Lung (tissue), 12 donors: ENCODE measurements around the gene IMPG1. TPM values are rescaled to one million over a fixed set of nuclear protein-coding genes. Genes with fewer than 3 reads are reported as not detected.

Experiments used
- ATAC-seq: fragments of 200-7000 bp; cut with Tn5 transposase; one replicate; pipeline ENCODE4 v1.9.1; 2020; ENCODE audit warnings: moderate number of reproducible peaks; ENCODE audit not compliant: insufficient read depth, low FRiP score
- DNase-seq, 3 donors: peaks; one replicate each; pipeline ENCODE4 v3.0.0-alpha.2; 2013 to 2017
- H3K27ac ChIP-seq, 2 donors: one replicate each; pipeline ENCODE4 v1.5.1; 2013; ENCODE audit warnings: mild to moderate bottlenecking in 2 of 2, moderate library complexity in 2 of 2, control low read depth in 1 of 2, inconsistent platforms in 1 of 2, low read depth in 1 of 2, low read length in 1 of 2
- H3K27me3 ChIP-seq, 3 donors: one replicate each; pipeline ENCODE4 v1.5.1; 2013; ENCODE audit warnings: low read length in 2 of 3; ENCODE audit not compliant: control insufficient read depth in 3 of 3, insufficient read depth in 3 of 3
- H3K36me3 ChIP-seq, 4 donors: one replicate each; pipeline ENCODE4 v1.5.1; 2013; ENCODE audit warnings: low read length in 4 of 4, mild to moderate bottlenecking in 1 of 4, moderate library complexity in 1 of 4; ENCODE audit not compliant: control insufficient read depth in 4 of 4, insufficient read depth in 4 of 4
- H3K4me1 ChIP-seq, 5 donors: one replicate each; pipeline ENCODE4 v1.5.1; 2013; ENCODE audit warnings: low read length in 5 of 5, mild to moderate bottlenecking in 2 of 5, moderate library complexity in 1 of 5; ENCODE audit not compliant: control insufficient read depth in 5 of 5, insufficient read depth in 5 of 5
- H3K4me3 ChIP-seq: one replicate; pipeline ENCODE4 v1.5.1; 2013; ENCODE audit warnings: mild to moderate bottlenecking, control low read depth, moderate library complexity
- H3K9ac ChIP-seq, 2 donors: one replicate each; pipeline ENCODE4 v1.5.1; 2013; ENCODE audit warnings: low read length in 2 of 2, control low read depth in 1 of 2; ENCODE audit not compliant: insufficient read depth in 1 of 2
- H3K9me3 ChIP-seq, 4 donors: one replicate each; pipeline ENCODE4 v1.5.1; 2013; ENCODE audit warnings: low read length in 3 of 4, mild to moderate bottlenecking in 1 of 4, moderate library complexity in 1 of 4; ENCODE audit not compliant: control insufficient read depth in 4 of 4, insufficient read depth in 3 of 4
- WGBS, 2 donors: extraction: QIAGEN DNeasy Blood & Tissue Kit; methylation state at CpG; one replicate each; pipeline ENCODE4 v1.1.7; 2013; 5-methylcytosine and 5-hydroxymethylcytosine counted together
- polyA plus RNA-seq, 2 donors: library from polyadenylated mRNA; stranded (reverse); fragments of 200-250 nt; gene quantifications; one replicate each; pipeline ENCODE4 v1.2.1, GENCODE V29; 2013
- total RNA-seq, 2 donors: library from RNA; depleted of rRNA in 1 of 2; stranded (reverse); fragments of >200 nt in 1 of 2; gene quantifications; one replicate each; pipeline ENCODE4 v1.2.1, GENCODE V29; 2014 to 2021
- TF ChIP-seq, protein P1 (sequence below): IDR thresholded peaks from 2 replicates; pipeline ENCODE4 v1.5.1; 2012; ENCODE audit warnings: mild to moderate bottlenecking; ENCODE audit errors: control extremely low read depth, extremely low read depth
- donor health status: control.
- donor health status: control.
- donor health status: Bipolar disorder and iron deficiency.
- donor health status: healthy.
- donor health status: DM: yes; HTN: yes; CAD: no.

Gene IMPG1
- total and polyA plus RNA-seq, 4 donors, result not detected

DNA sequence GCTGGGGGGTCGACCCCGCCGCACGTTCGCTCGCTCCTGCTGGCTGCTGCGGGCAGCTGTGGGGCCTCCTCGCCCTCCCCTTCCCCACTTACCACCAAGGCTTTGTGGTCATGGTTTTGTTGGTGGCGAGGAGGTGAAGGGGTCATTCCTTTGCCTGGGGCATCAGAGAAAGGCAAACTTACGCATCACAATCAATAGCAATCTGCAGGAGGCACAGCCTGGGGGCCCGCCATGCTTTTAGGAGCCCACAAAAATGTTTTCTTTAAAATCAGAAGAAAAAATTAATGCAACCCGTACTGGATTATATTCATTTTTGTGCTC lies 137.0 kb downstream of the IMPG1 start:
- H3K36me3 ChIP-seq, result no peaks in the 10 kb centered on the region
- TF ChIP-seq, protein P1, sequence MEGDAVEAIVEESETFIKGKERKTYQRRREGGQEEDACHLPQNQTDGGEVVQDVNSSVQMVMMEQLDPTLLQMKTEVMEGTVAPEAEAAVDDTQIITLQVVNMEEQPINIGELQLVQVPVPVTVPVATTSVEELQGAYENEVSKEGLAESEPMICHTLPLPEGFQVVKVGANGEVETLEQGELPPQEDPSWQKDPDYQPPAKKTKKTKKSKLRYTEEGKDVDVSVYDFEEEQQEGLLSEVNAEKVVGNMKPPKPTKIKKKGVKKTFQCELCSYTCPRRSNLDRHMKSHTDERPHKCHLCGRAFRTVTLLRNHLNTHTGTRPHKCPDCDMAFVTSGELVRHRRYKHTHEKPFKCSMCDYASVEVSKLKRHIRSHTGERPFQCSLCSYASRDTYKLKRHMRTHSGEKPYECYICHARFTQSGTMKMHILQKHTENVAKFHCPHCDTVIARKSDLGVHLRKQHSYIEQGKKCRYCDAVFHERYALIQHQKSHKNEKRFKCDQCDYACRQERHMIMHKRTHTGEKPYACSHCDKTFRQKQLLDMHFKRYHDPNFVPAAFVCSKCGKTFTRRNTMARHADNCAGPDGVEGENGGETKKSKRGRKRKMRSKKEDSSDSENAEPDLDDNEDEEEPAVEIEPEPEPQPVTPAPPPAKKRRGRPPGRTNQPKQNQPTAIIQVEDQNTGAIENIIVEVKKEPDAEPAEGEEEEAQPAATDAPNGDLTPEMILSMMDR, result no peak
- no peaks in the 10 kb centered on the region for H3K9me3 ChIP-seq
- H3K4me1 ChIP-seq, result peaks cover 0 to 32% (median 5%) of the 10 kb centered on the region in 5 donors
- no peak overlapping the region for H3K9ac ChIP-seq
- WGBS, 2 donors, result 36 to 38% methylated on average over 12 of the region's 12 CpGs
- H3K27ac ChIP-seq, result no peak overlapping the region
- H3K27me3 ChIP-seq, result peaks cover 0 to 3% (median 0%) of the 10 kb centered on the region in 3 donors
- no peak overlapping the region for H3K4me3 ChIP-seq
- DNase-seq, result no peak
- no peak for ATAC-seq

DNA sequence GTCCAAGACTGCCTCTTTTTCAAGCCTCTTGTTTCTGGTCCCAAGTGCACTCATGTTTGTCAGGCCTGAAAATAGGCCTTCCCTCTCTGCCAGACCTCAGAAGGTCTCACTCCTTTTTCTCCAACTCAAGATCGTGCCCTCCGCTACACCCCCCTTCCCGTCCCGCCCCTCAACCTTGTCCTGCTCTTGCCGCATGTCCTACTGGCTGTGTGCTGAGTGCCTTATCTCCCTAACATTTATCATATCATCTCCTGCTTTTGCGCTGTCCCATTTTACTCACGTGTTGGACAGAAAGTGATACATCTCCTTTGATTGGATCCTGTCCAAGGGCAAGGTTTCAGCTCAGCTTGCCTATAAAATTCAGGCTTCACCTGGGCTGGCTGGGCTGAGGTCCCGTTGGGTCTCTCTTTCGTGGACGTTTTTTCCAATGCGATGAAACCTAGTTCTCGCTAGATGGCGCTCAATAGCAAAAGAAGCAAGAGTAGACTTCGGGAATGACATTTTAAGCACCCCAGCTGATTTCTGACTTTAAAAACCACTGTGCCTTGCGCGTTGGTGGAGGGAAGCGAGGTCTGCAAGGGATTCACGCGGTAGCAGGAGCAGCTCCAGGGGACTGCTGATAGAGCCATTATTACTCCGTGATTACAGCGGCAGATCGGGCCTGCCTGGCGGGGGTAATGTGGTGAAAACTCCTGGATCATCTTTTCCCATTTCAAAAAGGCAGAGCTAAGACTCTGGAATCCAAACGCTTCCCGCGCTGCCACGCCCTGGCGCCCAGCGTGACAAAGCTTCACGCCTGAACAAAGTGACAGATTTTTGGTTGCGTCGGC lies 137.6 kb downstream of the IMPG1 start:
- H3K36me3 ChIP-seq, result no peaks in the 10 kb centered on the region
- no peak overlapping the region for H3K4me3 ChIP-seq
- TF ChIP-seq, protein P1, result peak; percentile 32
- peaks cover 0 to 3% (median 0%) of the 10 kb centered on the region in 3 donors for H3K27me3 ChIP-seq
- H3K9me3 ChIP-seq, result no peaks in the 10 kb centered on the region
- H3K9ac ChIP-seq, result no peak overlapping the region
- H3K27ac ChIP-seq, result no peak overlapping the region
- ATAC-seq (peak; percentile 80), DNase-seq (peak; percentile 68 to 92 (median 88))
- H3K4me1 ChIP-seq, result peaks cover 0 to 26% (median 5%) of the 10 kb centered on the region in 5 donors
- 4 to 7% methylated on average over 32 of the region's 32 CpGs for WGBS, 2 donors

- peak; percentile 16 for ATAC-seq
- WGBS, 2 donors, result 74 to 80% methylated on average over 7 of the region's 7 CpGs
- no peak overlapping the region for H3K27ac ChIP-seq
- H3K9ac ChIP-seq, result no peak overlapping the region
- peak; percentile 66 to 77 (median 70) for DNase-seq
- H3K36me3 ChIP-seq, result no peaks in the 10 kb centered on the region
- H3K27me3 ChIP-seq, result peaks cover 0 to 3% (median 0%) of the 10 kb centered on the region in 3 donors
- peaks cover 0 to 24% (median 5%) of the 10 kb centered on the region in 5 donors for H3K4me1 ChIP-seq
- TF ChIP-seq, protein P1, result no peak
- H3K4me3 ChIP-seq, result no peak overlapping the region
- no peaks in the 10 kb centered on the region for H3K9me3 ChIP-seq
Observed at GRCh38 chr6:75933387-75933975, 139.0 kb downstream of the IMPG1 start.
